Bronchial epithelial cell (primary cell): ENCODE measurements around the gene RHOB. TPM values are rescaled to one million over a fixed set of nuclear protein-coding genes. Genes with fewer than 3 reads are reported as not detected.

Experiments
- DNase-seq: peaks from one replicate; pipeline ENCODE4 v3.0.0-alpha.2; 2010; ENCODE audit warnings: low read depth
- FAIRE-seq: peaks from 2 replicates; lab custom pipeline; 2011; peaks lifted over from hg19 to GRCh38; lab: Jason Lieb, UNC
- H3K27me3 ChIP-seq: 2 replicates; pipeline ENCODE4 v1.5.1; 2011; ENCODE audit warnings: low read length; ENCODE audit not compliant: control insufficient read depth, insufficient read depth
- H3K36me3 ChIP-seq: 2 replicates; pipeline ENCODE4 v1.5.1; 2011; ENCODE audit warnings: low read length; ENCODE audit not compliant: control insufficient read depth, insufficient read depth
- H3K4me3 ChIP-seq: 2 replicates; pipeline ENCODE4 v1.5.1; 2011; ENCODE audit warnings: mild to moderate bottlenecking, low read depth, low read length, control low read depth
- total RNA-seq: library from RNA; depleted of rRNA; stranded (reverse); fragments of >200 nt; gene quantifications from 2 replicates; pipeline ENCODE4 v1.2.1, GENCODE V29; 2014
- TF ChIP-seq, protein P1 (sequence below): IDR thresholded peaks from 2 replicates; pipeline ENCODE4 v1.5.1; 2011; ENCODE audit warnings: mild to moderate bottlenecking, moderate library complexity, low read length, control low read depth, inconsistent platforms; ENCODE audit not compliant: insufficient read depth, severe bottlenecking

The RHOB gene
- total RNA-seq, 1 donor from 2014 or later: 51.9 TPM

DNA sequence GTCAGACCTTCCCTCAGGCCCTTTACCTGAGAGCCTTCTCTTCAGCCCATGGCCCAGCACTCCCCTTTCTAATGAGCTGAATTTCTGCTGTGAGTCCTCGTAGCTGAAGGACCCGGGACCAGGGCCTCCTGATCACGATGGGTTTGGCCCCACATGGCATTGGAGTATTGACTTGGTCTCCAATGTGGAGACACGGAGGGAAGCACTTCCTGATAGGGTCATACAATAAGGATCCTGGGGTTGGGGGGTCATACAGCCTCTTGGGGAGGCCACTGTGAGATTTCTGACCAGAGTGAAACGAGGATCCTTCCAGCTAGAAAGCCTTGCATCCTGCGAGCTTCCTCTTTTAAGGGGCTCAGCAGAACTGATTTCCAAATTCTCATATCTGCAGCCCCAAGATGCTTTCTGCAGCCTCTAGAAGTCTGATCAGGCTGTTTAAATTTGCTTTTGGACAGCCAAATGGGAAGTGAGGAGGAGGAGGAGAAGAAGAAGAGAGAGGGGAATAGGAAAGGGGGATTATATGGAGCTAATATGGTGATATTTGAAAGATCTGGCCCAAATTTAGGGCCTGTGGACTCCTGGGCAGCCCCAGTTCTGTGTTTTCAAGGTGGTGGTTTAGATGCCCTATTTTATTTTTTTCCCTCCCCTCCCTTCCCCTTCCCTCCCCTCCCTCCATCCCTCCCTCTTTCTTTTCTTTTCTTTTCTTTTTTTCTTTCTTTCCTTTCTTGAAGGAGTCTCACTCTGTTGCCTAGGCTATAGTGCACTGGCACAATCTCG is 38.9 kb downstream of the RHOB start:
- Histone ChIP-seq H3K4me3 (no peak overlapping the region), H3K36me3 (no peaks in the 10 kb centered on the region), H3K27me3 (no peaks in the 10 kb centered on the region)
- TF ChIP-seq, protein P1, sequence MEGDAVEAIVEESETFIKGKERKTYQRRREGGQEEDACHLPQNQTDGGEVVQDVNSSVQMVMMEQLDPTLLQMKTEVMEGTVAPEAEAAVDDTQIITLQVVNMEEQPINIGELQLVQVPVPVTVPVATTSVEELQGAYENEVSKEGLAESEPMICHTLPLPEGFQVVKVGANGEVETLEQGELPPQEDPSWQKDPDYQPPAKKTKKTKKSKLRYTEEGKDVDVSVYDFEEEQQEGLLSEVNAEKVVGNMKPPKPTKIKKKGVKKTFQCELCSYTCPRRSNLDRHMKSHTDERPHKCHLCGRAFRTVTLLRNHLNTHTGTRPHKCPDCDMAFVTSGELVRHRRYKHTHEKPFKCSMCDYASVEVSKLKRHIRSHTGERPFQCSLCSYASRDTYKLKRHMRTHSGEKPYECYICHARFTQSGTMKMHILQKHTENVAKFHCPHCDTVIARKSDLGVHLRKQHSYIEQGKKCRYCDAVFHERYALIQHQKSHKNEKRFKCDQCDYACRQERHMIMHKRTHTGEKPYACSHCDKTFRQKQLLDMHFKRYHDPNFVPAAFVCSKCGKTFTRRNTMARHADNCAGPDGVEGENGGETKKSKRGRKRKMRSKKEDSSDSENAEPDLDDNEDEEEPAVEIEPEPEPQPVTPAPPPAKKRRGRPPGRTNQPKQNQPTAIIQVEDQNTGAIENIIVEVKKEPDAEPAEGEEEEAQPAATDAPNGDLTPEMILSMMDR: no peak
- FAIRE-seq: no peak
- no peak for DNase-seq

DNA sequence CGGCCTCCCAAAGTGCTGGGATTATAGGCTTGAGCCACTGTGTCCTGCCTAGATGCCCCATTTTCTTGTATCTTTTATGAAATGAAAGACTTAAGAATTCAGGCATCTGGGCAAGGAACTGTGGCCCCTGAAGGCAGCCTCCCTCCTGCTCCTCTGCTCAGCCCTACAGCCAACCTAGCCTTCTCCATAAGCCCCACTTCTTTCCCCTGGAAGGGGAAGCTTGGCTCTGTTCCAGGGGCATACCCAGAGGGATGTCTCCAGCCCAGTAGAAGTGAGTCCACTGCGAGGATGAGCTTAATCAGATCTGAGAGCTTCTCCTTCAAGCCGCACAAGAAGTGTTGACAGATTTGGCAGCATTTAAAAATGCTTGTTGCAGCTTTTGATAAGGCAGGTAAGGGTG is 39.7 kb downstream of the RHOB start:
- no peak for FAIRE-seq
- Histone ChIP-seq H3K36me3 (no peaks in the 10 kb centered on the region), H3K4me3 (no peak overlapping the region), H3K27me3 (no peaks in the 10 kb centered on the region)
- no peak for DNase-seq
- TF ChIP-seq, protein P1: no peak

DNA sequence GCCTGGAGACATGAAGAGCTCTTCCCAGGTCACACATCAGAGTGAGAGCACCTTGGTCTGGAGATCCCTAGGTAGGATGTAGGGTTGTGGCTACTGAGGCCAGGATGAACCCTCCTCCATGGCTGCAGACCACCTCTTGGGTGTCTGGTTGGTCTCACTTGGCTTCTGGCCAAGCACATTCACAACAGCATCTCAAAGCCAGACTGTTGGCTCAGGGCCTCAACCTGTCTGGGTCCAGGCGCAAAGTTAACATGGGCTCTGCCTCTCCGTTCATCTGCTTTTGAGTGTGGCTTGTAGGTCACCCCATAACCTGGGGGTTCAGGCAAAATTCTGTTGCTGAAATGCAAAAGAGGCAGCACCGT is 40.1 kb downstream of the RHOB start:
- Histone ChIP-seq H3K27me3 (no peaks in the 10 kb centered on the region), H3K4me3 (no peak overlapping the region), H3K36me3 (no peaks in the 10 kb centered on the region)
- TF ChIP-seq, protein P1: no peak
- DNase-seq (no peak), FAIRE-seq (no peak)

DNA sequence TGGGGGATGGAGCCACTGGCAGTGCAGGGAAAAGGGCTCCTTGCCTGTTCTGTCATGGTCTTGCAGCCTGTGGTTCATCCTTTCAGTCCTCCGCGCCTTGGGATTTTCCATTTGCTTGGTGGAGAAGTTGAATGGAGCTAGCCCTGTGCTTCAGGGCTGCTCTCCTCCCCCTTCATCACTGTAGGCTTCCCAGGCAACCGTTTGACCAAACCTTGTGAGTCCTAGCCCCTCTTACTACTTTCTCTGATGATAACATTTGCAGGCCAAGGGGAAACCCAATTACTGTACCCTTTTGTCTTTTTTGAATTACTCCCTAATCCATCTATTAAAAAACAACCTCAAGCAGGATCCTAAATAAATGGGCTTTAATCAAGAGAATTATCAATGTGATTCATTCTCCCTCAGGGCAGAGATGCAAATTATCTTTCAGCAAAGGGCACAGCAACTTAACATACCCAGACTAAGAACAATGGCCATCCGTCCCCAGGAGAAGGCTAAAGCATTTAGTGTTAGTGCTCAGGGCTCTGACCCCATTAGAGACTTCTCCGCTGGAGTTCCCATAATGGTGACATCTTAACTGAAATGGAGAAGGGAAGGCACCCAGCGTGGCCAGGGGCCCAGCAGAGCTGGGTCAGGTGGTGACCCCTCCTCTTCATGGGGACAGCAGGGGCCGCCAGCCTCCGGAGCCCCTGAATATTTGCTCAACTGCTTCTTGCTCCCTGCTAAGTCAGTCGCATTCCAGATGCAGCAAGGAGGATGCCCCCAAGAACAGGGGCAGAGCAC is 40.7 kb downstream of the RHOB start:
- TF ChIP-seq, protein P1: no peak
- no peak for FAIRE-seq
- no peak for DNase-seq
- H3K4me3 ChIP-seq: no peak overlapping the region
- no peaks in the 10 kb centered on the region for H3K36me3 ChIP-seq
- H3K27me3 ChIP-seq: no peaks in the 10 kb centered on the region

DNA sequence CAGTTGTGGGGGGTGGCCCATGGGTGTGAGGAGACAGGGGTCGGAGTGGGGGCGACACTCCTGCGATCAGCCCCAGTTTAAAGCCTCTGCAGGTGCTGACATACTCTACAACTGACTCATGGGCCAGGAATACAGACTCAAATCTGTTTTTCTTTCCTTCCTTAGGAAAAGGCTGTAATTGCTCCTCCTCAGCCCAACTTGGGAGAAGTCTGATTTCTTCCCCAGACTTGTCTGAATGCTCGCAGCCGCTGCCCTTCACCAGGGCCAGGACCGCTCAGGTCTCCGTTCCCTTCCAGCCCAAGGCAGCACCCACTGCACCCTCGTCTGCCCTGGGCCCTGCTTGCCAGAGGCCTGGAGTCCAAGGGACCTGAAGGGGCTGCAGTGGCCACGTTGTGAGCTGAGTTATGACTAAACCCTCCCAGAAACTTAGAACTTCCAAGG is 41.3 kb downstream of the RHOB start:
- TF ChIP-seq, protein P1: no peak
- DNase-seq (no peak), FAIRE-seq (no peak)
- Histone ChIP-seq H3K27me3 (no peaks in the 10 kb centered on the region), H3K36me3 (no peaks in the 10 kb centered on the region), H3K4me3 (no peak overlapping the region)
